NCI-H82 treated with DMSO at 0.1 percent for 48 hours (cell line): ENCODE measurements around the gene DMD.

Experiments used
- DNase-seq: peaks from one replicate; lab custom pipeline; 2025; ENCODE audit not compliant: unreplicated experiment; lab: John Stamatoyannopoulos, UW

Gene DMD

DNA sequence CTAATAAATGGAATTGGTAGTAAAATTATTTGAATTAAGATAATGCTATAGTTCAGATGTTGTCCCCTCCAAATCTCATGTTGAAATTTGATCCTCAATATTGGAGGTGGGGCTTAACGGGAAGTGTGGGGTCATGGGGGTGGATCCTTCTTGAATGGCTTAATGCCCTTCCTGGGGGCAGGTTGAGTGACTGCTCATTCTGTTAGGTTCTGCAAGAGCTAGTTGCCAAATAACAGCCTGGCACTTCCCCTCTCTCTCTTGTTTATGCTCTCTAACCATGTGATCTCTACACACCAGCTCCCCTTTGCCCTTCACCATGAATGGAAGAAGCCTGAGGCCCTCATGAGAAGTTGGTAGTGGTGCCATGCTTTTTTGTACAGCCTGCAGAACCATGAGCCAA, 1414.7 kb downstream of the DMD start:
- no peak for DNase-seq

DNA sequence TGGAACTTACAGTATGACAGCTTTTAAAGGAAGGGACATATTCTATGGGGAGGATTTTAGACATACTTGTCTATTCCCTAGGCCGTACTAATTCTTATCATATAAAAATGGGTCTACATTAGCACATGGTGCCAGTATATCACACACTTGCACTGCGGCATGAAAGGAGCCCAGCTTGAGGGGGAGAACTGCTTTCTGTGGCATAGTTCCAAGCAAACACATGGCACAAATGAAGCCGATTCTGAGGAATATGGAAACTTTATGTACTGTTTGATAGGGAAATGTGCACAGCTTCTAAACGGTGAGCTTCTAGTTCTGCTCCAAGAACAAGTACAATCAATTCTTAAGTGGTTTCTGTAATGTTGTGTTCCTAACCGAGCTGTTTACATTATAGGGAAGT, 1463.9 kb downstream of the DMD start:
- DNase-seq, result no peak

DNA sequence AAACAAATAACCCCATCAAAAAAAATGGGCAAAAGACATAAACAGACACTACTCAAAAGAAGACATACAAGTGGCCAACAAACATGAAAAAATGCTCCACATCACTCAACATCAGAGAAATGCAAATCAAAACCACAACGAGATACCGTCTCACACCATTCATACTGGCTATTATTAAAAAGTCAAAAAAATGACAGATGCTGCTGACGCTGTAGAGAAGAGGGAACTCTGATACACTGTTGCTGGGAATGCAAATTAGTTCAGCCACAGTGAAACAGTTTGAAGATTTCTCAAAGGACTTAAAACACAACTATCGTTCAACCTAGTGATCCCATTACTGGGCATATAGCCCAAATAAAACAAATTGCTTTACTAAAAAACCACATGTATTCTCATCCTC, 1468.3 kb downstream of the DMD start:
- DNase-seq, result no peak

DNA sequence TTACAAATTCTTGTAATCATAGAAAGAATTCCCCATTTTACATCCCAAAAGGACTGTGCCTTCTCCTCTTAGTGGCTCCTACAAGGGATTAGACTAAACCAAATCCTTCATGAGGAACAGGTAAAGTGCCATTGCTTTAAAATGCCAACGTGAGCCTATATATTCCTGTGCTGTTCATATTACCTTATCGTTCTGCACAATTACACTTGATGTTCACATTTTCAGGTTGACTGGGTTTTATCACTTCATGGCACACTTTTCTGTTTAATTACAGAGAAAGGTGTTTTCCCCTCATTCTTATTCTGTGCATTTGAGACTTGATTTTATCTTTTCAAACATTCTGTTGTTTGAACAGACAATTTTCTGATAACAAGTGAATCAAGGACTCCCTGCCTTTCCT, 1493.9 kb downstream of the DMD start:
- no peak for DNase-seq

DNA sequence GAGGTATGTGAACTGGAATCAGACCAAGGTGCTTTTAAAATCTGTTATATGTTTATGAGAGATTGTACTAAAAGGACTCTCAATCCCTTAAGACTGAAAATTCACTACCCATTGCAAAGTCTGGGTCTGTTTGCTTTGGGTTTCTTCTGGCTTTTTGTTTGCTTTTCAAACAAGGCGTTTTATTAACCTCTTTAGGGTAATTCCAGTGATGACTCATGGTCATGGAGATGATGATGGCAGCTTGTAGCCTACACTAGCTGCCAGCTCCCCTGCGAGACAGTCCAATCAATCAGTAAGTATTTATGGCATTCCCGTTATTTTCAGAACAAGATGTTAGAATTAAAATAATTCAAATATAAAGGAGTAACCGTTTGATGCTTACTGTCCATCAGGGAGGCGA, 1495.7 kb downstream of the DMD start:
- no peak for DNase-seq

DNA sequence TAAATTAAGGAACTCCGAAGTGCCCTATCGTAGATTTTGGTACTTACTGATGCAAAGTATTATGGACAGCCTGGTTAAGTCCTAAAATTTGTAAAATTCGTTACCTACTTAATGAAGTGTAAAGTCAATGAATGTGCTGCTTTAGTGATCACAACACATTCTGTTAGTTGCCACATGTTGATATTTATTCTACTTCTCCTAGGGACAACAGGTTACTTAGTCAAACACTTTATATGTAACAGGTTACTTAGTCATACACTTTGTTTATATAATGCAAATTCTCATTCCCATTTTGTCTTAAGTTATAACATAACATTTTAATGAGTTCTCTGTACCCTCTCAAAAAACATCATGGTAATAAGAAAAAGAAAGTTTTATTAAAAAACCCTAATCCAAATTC, 1496.6 kb downstream of the DMD start:
- DNase-seq, result no peak

DNA sequence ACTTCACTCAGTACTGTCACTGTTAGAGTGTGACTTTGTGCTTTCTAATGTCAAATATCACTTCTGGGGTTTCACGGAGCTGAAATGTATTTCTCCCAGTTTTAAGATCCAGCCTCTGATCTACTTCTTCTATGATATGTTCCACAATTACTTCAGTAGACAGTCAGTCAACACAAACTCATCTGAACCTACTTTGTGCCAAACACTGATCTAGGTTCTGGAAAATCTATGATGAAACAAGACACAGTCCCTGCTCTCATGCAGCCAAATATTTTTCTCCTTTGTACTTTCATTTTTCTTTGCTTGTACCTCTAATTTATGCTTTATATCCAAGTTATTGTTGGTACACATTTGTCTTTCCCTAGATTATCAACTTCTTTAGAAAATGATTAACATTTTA, 1498.2 kb downstream of the DMD start:
- DNase-seq, result no peak

DNA sequence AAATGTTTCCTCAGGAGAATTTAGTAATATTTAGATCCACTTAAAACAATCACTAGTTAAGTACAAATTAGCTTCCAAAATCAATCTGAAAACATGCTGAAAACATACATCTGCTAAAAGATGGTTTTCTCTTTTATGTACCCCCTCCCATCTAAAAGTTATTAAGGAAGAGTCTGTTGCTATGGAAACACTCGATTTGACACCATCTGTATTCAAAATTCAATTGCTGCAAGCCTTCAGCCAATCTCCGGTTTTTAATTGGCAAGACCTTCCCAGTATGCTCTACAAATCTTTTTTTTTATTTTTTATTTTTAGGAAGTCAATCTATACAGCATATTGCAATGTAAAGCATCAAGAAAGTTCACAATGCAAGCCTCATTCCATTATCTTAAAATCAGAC, 1500.2 kb downstream of the DMD start:
- no peak for DNase-seq

DNA sequence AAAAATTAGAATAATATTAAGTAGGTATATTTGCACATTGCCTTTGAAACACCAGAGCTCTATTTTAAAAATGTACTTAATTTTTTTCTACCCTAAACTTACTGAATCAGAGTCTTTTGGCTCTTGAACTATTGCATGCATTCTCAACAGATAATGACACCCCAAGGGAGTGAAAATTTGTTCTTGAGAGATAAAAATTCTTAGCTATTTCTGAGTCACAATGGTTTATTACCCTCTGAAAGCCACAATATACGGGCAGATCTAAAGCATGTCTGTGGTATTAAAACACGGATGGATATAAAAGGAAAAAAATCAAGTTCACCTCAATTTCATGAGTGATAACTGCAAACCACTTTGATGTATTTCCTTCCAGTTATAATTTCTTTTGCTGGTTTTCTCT, 1503.2 kb downstream of the DMD start:
- no peak for DNase-seq

DNA sequence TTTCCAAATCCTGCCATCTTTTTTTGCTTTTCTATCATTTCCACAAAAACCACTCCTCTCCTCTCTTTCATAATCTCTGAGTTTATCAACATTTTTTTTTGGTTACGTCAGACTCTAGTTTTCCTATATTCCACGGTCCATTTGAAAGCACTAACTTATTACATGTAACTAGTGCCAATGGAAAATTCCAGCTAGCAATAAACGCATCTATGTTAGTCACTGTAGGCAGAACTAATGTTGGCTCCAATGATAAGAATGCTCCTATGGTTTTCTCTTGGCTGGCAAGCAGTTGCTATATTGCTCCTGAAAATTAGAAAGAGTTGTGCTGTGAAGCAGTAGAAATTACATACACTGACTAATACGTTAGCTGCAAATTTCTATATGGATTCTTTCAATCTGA, 1504.9 kb downstream of the DMD start:
- DNase-seq, result no peak

DNA sequence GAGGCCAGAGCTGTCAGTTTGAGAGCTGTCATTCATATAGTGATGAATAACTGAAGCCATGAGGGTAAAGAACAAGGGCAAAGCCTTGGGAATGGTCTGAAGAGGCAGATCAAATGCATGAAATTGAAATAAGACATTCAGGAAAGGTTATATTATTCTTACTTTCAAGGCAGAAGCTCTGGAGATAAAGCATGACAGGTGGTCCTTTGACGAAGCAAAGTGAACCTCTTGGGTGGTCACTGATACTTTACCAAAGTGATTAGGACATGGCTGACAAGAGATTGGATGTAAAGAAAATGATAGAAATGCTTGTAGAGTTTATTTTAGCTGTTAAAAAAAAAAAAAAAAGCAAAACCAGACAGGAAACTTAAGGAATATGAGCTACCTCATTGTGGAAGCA, 1505.5 kb downstream of the DMD start:
- no peak for DNase-seq

DNA sequence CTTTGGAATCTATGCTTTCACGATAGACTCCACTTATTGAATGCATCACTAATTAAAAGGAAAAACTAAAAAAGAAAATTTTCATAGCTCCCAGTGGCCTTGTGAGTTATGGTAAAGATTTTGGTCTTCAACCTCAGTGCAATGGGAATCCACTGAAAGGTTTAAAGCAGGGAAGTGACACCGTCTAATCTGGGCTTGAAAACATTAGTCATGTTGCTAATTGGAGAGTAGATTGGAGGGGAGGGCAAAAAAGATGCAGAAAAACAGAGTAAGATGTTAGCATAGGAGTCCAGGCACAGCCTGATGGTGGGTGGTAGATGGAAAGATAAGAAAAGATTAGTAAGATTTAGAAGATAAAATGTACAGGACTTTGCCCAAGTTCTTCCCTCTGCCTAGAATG, 1506.4 kb downstream of the DMD start:
- DNase-seq, result no peak

DNA sequence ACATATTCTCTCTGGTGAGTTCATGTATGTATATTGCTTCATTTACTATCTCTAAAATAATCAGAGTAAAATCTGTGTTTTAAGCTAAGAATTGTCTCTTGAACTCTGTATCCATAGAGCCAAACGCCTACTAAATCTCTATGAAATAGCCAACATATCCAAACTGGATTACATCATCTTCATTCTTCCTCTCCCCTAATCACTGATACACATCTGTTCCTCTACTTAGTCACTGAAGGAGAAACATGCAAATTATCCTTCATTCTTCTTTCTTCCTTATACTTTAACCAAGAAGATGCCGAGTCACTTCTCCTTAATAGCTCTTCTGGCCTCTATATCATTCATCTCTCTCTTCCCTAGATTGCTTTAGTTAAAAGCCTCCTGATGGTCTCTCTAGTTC, 1509.1 kb downstream of the DMD start:
- no peak for DNase-seq

DNA sequence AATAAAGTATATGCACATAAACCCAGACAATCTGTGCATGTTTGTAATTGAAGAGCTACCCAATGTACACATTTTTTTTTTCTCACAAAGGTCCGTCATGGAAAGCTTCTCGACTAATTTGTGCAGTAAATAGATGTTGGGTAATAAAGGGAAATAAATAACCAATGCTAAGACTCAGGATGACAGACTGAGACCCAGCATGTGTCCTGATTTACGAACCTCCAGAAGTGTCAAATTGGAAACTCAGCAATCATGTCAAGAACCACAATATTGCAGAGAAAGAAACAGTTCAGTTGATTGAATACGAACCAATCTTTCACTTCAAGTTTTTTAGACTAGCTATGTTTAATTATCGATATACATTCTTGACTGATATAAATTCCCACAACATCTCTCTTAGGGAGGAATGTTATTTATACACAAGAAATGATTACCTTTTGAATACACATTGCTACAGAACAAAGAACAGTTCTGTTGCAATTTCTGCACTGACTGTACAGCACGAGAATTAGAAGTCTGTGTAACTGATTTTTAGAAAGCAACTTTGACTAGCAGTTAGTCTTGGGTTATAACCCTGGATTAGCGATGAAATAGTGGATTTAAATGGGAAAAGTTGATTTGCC, 1513.9 kb downstream of the DMD start:
- DNase-seq, result no peak

DNA sequence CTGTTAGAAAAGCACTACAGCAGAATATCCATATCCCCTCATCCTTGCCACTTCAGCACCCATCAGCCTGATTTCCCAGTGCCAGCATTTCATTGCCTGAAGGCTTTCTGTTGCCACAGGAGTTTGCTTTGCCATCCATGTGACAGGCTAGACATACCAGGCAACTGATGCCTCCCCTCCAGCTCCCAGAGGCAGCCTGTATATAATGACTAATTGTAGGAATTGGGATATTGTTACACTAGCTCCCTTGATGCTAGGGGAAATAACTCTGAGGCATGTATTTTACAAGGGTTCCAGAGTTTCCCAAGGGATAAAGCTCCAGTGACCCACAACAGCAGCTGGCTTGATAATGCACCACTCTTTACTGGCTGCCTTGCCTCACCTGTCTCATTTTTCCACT, 1531.5 kb downstream of the DMD start:
- DNase-seq, result no peak

DNA sequence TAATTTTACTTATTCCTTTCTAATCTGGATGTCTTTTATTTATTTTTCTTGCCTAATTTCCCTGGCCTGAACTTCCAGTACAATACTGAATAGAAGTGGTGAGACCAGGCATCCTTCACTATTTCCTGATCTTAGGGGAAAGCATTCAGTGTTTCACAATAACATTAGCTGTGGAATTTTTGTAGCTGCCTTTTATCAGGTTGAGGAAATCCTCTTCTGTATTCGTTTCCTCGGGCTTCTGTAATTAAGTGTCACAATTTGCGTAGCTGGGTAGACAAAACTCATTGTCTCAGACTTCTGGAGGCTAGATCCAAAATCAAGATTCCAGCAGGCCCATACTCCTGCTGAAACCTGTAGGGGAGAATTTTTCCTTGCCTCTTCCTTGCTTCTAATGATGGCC, 1541.1 kb downstream of the DMD start:
- DNase-seq, result no peak

DNA sequence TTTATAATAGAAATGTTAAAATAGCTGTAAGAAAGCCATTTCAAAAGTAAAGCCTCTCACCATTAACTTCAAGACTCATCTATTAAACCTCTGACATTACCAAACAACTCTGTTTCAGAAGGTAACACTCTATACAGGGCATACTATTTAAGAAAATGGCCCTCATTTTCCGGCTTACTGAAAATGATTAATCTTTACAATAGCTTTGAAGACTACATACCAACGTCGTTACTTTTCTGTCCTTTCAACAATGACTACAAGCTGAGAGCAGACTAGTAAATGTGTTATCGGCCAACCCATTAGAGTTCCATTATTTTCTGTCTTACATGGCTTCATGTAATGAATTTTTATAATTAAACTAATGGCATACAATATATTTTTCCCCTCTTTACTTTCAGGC, 1545.9 kb downstream of the DMD start:
- DNase-seq, result no peak

DNA sequence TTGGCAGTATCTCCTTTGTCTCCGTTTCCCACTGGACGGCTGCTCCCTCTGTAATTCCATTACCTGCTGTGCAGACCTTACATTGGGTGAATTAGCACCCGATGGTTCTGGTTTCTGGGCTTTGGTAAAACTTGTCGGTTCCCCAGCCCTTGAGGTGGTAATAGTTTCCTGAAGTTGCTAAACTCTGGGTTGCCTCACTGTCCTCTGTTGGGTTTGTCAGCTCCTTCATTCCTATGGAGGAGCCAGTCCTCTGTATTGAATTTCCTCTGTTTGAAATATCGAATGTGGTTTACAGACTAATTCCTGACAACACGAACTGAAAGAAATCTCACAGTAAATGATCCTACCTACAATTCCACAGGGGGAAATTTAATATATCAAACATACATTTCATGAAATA, 1548.2 kb downstream of the DMD start:
- no peak for DNase-seq

DNA sequence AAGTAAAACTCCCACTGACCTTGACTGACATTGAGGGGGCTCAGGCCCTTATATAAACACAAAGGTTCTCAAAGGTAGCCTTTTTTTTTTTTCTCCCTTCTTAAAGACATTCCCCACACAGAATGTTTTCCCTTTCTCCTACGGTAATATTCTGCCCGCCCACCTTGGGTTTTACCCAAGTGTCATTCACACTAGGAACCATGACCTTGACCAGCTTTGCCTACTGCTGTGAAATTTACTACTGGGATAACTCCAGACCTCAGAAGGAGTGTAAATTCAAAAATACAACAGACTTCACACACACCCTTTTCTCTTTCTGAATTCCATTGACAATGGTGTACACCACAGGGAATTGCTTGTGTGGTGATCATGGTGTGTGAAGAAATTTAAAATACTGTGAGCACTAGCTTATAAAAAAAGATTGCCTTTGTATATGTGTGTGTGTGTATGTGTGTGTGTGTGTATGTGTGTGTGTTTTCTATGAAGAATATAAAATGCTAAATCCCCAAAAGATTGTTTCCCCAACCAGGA, 1550.0 kb downstream of the DMD start:
- no peak for DNase-seq

DNA sequence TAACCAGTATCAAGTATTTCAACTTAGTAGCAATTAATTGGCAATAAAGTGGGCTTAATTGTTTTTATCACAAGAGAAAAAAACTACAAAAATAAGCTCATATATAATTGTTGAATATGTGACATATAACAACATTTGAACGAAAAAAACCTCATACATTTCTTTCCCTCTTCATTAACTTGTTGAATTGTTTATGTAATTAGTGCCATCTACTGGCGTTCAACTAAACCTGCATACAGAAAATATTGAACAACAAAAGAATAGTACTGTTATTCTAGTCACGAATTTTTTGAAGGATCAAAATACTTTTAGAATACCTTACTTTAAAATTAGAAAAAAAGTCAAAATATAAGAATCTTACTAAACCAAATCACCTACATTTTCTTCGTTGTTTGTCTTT, 1553.0 kb downstream of the DMD start:
- DNase-seq, result peak; percentile 3

DNA sequence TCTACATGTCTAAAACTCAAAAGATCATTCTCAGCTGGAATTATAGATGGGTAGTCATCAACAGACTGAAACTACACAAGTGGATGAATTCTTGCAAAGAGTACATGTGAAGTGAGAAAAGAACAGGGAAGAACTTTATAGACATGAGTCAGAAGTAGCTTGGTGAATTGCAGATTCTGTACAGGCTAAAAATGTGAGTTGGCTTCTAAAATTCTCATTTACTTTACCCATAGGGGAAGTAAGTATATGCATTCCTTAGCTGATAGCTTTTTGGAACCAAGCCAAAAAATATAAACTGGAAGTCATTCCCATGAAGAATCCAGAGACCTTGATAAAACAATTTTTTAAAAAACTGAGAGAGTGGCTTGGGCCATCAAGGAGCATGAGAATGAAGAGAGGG, 1555.3 kb downstream of the DMD start:
- no peak for DNase-seq

DNA sequence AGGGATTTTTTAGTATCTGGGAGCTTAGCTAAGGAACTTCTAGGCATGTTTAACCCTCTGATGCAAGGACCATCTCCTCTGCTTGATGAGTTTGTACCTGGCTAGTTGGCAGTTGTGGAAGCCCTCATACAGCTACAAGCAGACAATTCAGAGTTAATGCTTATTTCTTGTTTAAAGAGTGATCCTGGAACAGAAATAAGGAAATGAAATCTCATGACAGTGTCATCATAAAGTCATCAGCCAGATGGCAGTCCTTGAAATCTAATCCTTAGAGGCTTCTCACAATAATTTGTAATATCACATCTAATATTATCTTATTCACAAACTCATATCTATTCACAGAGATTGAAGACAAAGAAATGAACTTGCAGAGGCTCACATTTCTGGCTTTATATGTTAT, 1557.9 kb downstream of the DMD start:
- no peak for DNase-seq

DNA sequence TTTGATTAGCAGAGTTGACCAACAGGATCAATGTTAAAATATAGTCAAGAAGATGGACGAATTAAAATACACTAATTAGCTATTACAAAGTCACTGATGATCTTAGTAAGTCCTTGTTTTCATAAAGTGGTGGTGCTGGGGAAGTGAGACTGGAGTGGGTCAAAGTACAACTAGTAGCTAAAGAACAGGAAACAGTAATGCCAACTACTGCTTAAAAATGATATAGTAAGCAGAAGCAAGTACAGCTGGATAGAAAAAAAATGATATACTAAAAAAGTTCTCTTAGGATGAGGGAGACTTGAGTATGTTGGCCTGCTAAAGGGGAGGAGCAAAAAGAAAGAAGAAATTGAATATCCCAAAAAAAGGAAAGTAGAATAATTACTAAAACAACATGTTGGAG, 1558.7 kb downstream of the DMD start:
- no peak for DNase-seq

DNA sequence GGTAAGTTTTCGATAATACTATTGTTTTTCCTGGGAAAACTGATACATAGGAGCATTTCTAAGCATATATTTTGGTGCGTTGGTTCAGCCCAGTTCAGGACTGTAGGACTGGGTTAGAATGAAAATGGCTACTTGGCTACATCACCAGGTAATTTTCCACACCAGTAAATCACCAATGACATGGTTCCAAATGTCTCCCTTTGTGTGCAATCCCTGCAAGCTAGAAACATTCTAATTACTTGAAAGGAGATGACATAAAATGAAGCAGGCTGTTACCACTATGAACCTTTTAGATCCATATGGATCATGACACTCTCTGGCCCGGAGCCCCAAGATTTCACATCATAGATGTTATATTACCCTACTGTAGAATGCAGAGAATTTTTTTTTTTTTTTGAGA, 1562.1 kb downstream of the DMD start:
- no peak for DNase-seq
